Epidermal melanocyte (primary cell): ENCODE results near the gene NME5.
"Not testable (repeated sequence)": the region's sequence is repeated elsewhere in the genome, so short reads cannot be mapped to it uniquely, and the experiment has no call there.

Experiments used
- DNase-seq: peaks from one replicate; pipeline ENCODE4 v3.0.0; 2011; ENCODE audit warnings: low spot score; ENCODE audit not compliant: insufficient read length

The NME5 gene, protein sequence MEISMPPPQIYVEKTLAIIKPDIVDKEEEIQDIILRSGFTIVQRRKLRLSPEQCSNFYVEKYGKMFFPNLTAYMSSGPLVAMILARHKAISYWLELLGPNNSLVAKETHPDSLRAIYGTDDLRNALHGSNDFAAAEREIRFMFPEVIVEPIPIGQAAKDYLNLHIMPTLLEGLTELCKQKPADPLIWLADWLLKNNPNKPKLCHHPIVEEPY

DNA sequence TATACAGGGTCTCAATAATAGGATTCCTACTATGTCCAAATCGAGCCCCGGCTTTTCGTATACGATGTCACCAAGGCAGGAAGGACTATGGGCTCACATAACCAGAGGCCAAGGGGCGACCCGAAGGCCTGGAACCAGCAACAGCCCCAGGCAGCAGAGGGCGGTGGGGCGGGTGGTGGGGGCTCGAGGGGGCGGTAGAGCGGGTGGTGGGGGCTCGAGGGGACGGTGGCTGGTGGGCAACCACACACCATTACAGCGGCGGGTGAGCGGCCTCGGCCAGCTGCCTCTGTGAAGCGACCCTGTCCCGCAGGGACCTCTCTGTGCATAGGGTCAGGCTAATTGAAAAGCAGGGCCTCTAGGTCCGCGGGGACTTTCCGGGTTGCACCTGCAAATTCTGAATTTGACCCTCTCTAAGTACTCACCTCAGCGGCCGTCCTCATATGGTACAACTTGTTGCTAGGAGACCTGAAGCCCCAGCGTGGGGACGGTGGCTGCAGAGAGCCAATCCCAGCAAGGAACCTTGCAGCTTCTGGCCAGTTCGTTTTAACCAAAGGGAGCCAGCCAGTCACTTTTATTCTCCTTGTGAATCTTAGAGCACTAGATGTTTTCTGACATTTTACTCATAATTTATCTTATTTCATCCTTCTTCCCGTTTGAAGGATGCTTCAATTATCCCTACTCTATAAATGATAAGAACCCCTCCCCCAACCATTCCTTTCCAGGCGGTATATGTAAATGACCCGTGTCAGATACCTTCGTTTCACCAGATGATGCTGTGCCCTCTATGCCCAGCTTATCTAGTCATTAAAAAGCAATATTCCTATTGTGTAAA is at the start of gene NME5:
Gene NME5, minus strand, starts transcription at position 480 of the 832 bp plus-strand sequence. CDS start 648 bp downstream, outside the sequence.
- peak; percentile 77 for DNase-seq

DNA sequence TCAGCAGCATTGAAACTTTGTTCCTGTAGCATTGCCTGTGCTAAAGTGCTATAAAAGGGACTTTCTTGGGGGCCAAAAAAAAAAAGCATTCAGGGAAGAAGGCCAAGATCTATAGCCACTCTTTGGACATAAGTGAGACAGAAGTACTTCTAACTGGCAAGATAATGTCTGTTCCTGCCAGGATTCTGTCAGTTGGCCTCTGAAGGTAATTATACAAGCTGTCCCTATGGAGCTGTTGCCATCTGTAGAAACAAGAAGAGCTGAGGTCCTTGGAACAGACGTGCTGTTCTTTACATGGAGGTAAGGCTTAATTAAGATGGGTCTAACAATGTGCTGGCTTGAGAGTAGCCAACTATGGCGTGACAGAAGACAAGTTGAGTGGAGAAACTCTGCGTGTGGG is 49.4 kb upstream of the NME5 start:
- DNase-seq = no peak

DNA sequence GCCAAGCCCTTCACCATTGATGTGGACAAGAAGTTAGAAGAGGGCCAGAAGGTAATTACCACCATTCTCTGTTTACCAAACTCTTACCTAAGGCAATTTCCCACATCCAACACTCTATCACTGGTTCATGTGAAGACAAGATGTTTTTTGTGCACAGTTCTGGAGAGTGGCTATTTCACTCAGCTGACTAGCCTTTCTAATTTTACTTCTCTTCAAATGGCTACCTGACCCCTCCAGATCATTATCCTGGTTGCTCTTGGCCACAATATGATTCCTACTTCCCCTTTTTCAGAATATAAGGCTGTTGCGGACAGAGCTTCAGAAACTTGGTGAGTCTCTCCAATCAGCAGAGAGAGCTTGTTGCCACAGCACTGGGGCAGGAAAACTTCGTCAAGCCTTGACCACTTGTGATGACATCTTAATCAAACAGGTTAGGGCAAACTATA is 46.8 kb upstream of the NME5 start:
- no peak for DNase-seq

GRCh38 chr5:138182808-138183207 is 43.6 kb upstream of the NME5 start:
- DNase-seq = no peak

DNA sequence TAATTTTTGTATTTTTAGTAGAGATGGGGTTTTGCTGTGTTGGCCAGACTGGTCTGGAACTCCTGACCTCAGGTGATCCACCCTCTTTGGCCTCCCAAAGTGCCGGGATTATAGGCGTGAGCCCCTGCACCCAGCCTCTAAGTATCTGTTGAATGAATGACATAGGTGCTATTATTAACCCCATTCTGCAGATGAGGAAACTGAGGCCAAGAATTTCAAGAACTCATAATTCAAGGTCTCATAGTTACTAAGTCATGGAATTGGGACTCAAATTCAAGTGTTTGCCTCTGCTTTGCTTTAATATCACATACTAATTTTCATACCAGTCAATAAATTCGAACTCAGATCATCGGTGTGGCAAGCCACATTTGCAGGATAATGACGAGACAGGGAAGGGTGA is 41.6 kb upstream of the NME5 start:
- no peak for DNase-seq

DNA sequence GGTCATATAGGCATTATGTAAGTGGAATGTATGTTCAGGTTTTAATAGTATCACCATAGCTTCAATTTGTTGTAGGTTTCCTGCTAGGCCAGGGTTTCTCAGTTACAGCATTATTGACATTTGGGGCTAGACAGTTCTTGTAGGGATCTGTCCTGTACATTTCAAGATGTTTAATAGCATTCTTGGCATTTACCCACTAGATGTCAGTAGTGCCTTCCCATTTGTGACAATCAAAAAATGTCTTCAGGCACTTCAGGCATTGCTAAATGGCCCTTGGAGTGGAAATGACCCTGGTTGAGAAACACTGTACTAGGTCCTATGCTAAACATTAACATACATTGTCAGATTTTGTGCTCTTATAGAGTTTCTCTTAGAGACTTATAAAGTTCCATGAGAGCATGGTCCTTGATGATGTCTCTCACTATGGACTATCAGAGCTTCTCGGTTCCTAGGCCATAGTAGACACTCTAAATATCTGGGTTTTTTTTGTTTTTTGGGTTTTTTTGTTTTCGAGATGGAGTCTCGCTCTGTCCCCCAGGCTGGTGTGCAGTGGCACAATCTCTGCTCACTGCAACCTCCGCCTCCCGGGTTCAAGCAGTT is 41.1 kb upstream of the NME5 start:
- DNase-seq = no peak

- no peak for DNase-seq
These were observed 40.1 kb upstream of the NME5 start for GRCh38 chr5:138179277-138179857.

GRCh38 chr5:138178516-138179276 is 39.5 kb upstream of the NME5 start, which contains the start of the genes BRD8 and KIF20A:
Gene BRD8, minus strand, starts transcription at chr5:138178630. Its CDS starts 16 bp downstream, at chr5:138178614.
Gene KIF20A, plus strand, starts transcription at chr5:138179112. Its CDS starts 569 bp downstream, at chr5:138179681.
- peak; percentile 92 for DNase-seq

- DNase-seq = no peak
These were observed 38.8 kb upstream of the NME5 start for GRCh38 chr5:138177941-138178515.

- DNase-seq = no peak
These were observed 31.1 kb upstream of the NME5 start for GRCh38 chr5:138170299-138170698.

DNA sequence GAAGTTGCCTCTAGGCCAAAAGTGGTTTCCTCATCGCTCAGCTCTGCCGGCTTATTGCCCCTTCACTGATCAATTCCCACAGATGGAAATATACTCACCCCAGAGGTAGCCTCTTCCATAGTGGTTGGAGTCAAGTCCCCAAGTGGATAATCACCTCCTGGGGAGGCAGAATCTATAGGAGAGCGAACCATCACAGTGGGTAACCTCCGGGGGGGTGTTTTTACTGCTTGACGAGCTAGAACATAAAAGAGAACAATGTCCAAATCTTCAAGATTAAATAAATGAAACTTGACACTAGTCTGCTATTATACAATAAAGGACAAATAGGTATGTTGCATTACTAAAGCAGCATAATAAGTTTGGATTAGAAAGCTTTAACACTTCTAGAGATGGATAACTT is 29.9 kb upstream of the NME5 start:
- DNase-seq = no peak

GRCh38 chr5:138163721-138164120 is 24.5 kb upstream of the NME5 start:
- DNase-seq = no peak

DNA sequence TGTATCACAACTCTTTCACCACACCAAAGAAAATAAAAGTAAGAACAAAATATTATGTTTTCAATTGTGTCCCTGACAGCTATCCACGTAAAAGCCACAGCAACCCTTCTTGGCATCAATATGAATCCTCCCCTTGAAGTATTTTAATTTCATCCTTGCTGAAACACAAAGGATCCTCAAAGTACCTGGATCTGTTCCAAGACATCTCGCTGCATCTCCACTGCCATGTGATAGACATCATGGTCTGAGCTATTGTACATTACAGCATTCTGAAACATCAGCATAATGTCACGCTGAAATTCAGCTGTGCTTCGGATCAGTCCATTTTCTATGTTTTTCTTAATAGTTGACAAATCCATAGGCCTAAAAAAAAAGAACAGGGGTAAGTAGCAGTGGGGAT is 21.5 kb upstream of the NME5 start:
- peak; percentile 34 for DNase-seq

DNA sequence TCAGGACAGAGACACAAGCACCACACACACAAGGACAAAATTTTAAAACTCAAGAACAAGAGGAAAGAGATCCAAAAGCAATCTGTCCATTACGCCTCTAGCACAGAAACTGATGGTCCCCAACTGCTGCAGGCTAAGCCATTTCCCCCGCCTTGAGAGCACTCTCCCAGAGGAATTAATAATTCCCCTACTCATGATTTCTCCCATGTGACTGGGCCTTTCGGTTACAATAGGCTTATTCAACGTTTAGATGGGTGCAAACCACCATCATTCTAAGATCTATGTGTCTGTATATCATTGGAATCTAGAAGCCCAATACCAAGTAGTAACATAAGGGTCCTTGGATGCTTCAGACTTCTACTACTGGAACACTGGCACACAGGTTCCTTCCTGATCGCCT is 20.4 kb upstream of the NME5 start:
- DNase-seq = peak; percentile 57

GRCh38 chr5:138157626-138158025 is 18.4 kb upstream of the NME5 start:
- DNase-seq = no peak

DNA sequence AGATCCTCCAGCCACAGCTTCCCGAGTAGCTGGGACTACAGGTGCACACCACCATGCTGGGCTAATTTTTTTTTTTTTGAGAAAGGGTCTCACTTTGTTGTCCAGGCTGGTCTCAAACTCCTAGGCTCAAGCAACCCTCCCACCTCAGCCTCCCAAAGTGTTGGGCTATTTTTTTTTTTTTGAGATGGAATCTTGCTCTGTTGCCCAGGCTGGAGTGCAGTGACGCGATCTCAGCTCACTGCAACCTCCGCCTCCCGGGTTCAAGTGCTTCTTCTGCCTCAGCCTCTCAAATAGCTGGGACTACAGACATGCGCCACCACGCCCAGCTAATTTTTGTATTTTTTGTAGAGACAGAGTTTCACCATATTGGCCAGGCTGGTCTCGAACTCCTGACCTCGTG is 16.7 kb upstream of the NME5 start:
- DNase-seq = not testable (repeated sequence)

DNA sequence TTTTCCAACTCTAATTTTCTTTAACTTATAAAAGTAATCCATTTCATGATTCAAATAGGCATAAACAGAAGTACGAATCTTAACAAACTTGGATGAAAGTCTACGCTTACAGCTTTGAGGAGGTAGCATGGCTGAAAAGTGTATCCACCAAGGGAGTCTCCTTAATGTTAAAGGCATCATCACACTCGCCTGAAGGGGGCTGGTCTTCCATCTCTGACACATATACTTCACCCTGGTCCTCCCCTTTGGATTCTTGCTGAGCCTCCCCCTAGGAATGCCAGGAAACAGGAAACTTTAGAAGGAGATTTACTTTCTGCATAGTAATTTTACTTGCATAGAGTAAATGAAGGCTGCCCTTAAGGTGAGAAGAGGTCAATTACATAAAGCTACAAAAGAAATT is 10.3 kb upstream of the NME5 start:
- DNase-seq = no peak

DNA sequence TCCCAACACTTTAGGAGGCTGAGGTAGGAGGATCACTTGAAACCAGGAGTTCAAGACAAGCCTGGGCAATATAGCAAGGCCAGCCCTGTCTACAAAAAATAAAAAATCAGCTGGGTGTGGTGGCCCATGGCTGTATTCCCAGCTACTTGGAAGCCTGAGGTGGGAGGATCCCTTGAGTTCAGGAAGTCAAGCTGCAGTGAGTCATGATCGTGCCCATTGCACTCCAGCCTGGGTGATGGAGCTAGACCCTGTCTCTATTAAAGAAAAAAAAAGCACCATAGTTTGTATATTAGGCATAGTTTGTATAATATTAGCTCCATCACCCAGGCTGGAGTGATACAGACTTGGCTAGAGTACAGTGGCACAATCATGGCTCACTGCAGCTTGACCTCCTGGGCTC is 9.6 kb upstream of the NME5 start:
- DNase-seq = no peak

DNA sequence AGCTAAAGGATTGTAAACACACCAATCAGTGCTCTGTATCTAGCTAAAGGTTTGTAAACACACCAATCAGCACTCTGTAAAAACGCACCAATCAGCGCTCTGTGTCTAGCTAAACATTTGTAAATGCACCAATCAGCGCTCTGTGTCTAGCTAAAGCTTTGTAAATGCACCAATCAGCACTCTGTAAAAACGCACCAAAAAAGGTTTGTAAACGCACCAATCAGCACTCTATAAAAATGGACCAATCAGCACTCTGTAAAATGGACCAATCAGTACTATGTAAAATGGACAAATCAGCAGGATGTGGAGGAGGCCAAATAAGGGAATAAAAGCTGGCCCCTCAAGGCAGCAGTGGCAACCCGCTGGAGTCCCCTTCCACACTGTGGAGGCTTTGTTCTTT is 4.3 kb upstream of the NME5 start:
- not testable (repeated sequence) for DNase-seq

- no peak for DNase-seq
These were observed 2.5 kb upstream of the NME5 start for GRCh38 chr5:138141734-138142133.

DNA sequence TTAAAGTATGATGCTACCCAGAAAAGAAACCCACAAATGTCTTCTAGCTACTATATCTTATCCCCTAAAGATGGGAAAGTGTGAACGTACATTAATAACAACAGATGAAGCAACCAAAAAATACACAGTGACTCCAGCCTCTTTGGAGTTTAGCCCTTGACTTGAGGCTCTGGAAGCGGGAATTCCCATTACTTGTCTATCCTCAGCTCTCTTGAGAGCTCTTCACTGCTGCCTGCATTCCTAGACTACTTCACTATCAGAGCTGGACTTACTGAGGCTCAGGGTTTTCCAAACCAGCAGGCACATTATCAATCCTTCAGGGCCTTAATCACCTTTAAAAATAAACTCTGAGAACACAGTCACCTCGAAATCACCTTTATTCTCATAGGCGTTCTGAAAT is 1.0 kb upstream of the NME5 start:
- no peak for DNase-seq
